ENCODE data around the gene FCN2. TPM values are rescaled to one million over a fixed set of nuclear protein-coding genes. Genes with fewer than 3 reads are reported as not detected.

FCN2 gene
- total RNA-seq, 6 donors from 2014 or later: not detected

GRCh38 chr9:134922932-134923240 is 42.3 kb downstream of the FCN2 start:
- Histone ChIP-seq H3K27ac (peak overlapping the region in 3 of 4 donors; percentile 10 to 43 (median 17)), H3K4me3 (no peak overlapping the region), H3K27me3 (no peaks in the 10 kb centered on the region), H3K36me3 (no peaks in the 10 kb centered on the region), H3K9me3 (peaks cover 0 to 8% (median 4%) of the 10 kb centered on the region in 4 donors), H3K4me1 (peaks cover 0 to 13% (median 2%) of the 10 kb centered on the region in 4 donors)
- peak in 1 of 2 donors; percentile 62 for DNase-seq
- peak; percentile 69 to 75 for ATAC-seq (ENCODE audit: low FRiP score in 2 of 2)
- TF ChIP-seq POLR2A (IDR thresholded peaks at IDR 0.05): no peak
- TF ChIP-seq POLR2AphosphoS5 (IDR thresholded peaks at IDR 0.05): no peak
- no peak for TF ChIP-seq CTCF (IDR thresholded peaks at IDR 0.05)
- TF ChIP-seq EP300 (IDR thresholded peaks at IDR 0.05): no peak
- WGBS, 2 donors: 68 to 74% methylated on average over 9 of the region's 9 CpGs

- peaks cover 0 to 8% (median 4%) of the 10 kb centered on the region in 4 donors for H3K9me3 ChIP-seq
- no peaks in the 10 kb centered on the region for H3K27me3 ChIP-seq
- no peaks in the 10 kb centered on the region for H3K36me3 ChIP-seq
- H3K27ac ChIP-seq: peak overlapping the region in 1 of 4 donors; percentile 43
- DNase-seq (peak in 1 of 2 donors; percentile 20), ATAC-seq (ENCODE audit: low FRiP score in 2 of 2) (peak in 1 of 2 donors; percentile 46)
- H3K4me3 ChIP-seq: no peak overlapping the region
- peaks cover 0 to 13% (median 2%) of the 10 kb centered on the region in 4 donors for H3K4me1 ChIP-seq
- no peak for TF ChIP-seq POLR2AphosphoS5 (IDR thresholded peaks at IDR 0.05)
- TF ChIP-seq EP300 (IDR thresholded peaks at IDR 0.05): no peak
- TF ChIP-seq POLR2A (IDR thresholded peaks at IDR 0.05): no peak
- no peak for TF ChIP-seq CTCF (IDR thresholded peaks at IDR 0.05)
- 84% methylated on average over 7 of the region's 7 CpGs; no CpG with 5 or more reads in 1 of the 2 donors for WGBS, 2 donors
These were observed 42.9 kb downstream of the FCN2 start for GRCh38 chr9:134923466-134923865.

GRCh38 chr9:134925011-134925511 is 44.5 kb downstream of the FCN2 start:
- H3K4me3 ChIP-seq: no peak overlapping the region
- no peaks in the 10 kb centered on the region for H3K27me3 ChIP-seq
- peaks cover 4 to 19% (median 9%) of the 10 kb centered on the region in 4 donors for H3K4me1 ChIP-seq
- H3K9me3 ChIP-seq: peaks cover 0 to under 1% (median 0%) of the 10 kb centered on the region in 4 donors
- DNase-seq (no peak), ATAC-seq (ENCODE audit: low FRiP score in 2 of 2) (no peak)
- H3K27ac ChIP-seq: no peak overlapping the region
- TF ChIP-seq POLR2A (IDR thresholded peaks at IDR 0.05) (no peak), EP300 (IDR thresholded peaks at IDR 0.05) (no peak), CTCF (IDR thresholded peaks at IDR 0.05) (no peak), POLR2AphosphoS5 (IDR thresholded peaks at IDR 0.05) (no peak)
- WGBS, 2 donors: 56 to 88% methylated on average over 6 to 7 of the region's 7 CpGs
- H3K36me3 ChIP-seq: no peaks in the 10 kb centered on the region

GRCh38 chr9:134928436-134929192 is 48.0 kb downstream of the FCN2 start:
- peak; percentile 28 to 30 for ATAC-seq (ENCODE audit: low FRiP score in 2 of 2)
- 56 to 69% methylated on average over 10 to 14 of the region's 15 CpGs for WGBS, 2 donors
- H3K4me3 ChIP-seq: no peak overlapping the region
- DNase-seq: no peak
- no peaks in the 10 kb centered on the region for H3K27me3 ChIP-seq
- TF ChIP-seq CTCF (IDR thresholded peaks at IDR 0.05) (no peak), EP300 (IDR thresholded peaks at IDR 0.05) (no peak), POLR2A (IDR thresholded peaks at IDR 0.05) (no peak), POLR2AphosphoS5 (IDR thresholded peaks at IDR 0.05) (no peak)
- no peaks in the 10 kb centered on the region for H3K36me3 ChIP-seq
- H3K9me3 ChIP-seq: no peaks in the 10 kb centered on the region
- peak overlapping the region in 2 of 4 donors; percentile 56 to 68 for H3K27ac ChIP-seq
- H3K4me1 ChIP-seq: peaks cover 0 to 10% (median 7%) of the 10 kb centered on the region in 4 donors

All from upper lobe of left lung (tissue), 6 donors.